ENCODE results near the gene ARHGAP18. TPM values are rescaled to one million over a fixed set of nuclear protein-coding genes. Genes with fewer than 3 reads are reported as not detected.

Gene ARHGAP18
- total and polyA plus RNA-seq, 2 of the 13 experiments (the other 11 are each of a cell fraction or from before 2014, with no cell fraction given): 58.2 to 115 TPM

DNA sequence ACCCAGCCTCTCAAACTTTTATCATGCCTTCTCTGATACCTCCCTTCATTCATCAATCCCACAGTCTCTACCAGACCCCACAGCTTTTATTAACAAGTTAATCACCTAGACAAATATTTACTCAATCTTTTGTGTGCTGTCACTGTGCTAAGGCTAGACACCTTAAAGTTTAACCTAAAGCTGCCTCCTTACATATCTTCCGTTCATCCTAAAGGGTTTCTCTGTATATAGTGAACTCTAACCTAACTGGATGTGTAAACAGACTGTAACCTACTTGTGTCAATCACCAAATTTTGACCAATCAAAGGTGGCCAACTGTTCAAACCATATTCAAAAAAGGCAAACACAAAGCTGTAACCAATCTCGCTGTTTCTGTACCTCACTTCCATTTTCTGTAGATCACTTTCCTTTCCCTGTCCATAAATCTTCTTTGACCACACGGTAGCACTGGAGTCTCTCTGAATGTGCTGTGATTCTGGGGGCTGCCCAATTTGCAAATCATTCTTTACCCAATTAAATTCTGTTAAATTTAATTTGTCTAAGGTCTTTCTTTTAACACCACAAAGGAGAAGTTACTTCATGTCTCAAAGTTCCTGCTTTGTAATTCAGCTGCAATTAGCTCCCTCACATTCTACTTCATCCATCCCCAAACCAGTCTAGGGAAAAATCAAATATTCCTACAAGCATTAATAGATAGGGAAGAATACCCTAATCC, 72.5 kb downstream of the ARHGAP18 start (continued):
- TF ChIP-seq, protein P1, sequence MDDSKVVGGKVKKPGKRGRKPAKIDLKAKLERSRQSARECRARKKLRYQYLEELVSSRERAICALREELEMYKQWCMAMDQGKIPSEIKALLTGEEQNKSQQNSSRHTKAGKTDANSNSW (CRISPR knock-in tag; IDR thresholded peaks at IDR 0.05; ENCODE audit: borderline replicate concordance): no peak
- TF ChIP-seq ZFX (CRISPR knock-in tag; IDR thresholded peaks at IDR 0.05; ENCODE audit: low read depth) (no peak), BHLHE40 (IDR thresholded peaks at IDR 0.05; ENCODE audit: low read length) (no peak), STAG1 (CRISPR knock-in tag; IDR thresholded peaks at IDR 0.05) (no peak), ZNF329 (CRISPR knock-in tag; IDR thresholded peaks at IDR 0.05; ENCODE audit: low read depth) (no peak), HNRNPUL1 (IDR thresholded peaks at IDR 0.05; ENCODE audit: low read depth, low read length) (no peak), ONECUT2 (CRISPR knock-in tag; IDR thresholded peaks at IDR 0.05) (0 out of 2 replicates have a peak, but pooled peaks have one; percentile 10), TAF15 (IDR thresholded peaks at IDR 0.05; ENCODE audit: low read depth, low read length, poor library complexity, severe bottlenecking) (no peak), BORCS8-MEF2B (CRISPR knock-in tag; IDR thresholded peaks at IDR 0.05) (no peak), ZNF775 (CRISPR knock-in tag; IDR thresholded peaks at IDR 0.05; ENCODE audit: borderline replicate concordance) (no peak), GTF2F1 (IDR thresholded peaks at IDR 0.05; ENCODE audit: low read length) (no peak), RCOR2 (CRISPR knock-in tag; IDR thresholded peaks at IDR 0.05) (no peak), MLLT10 (CRISPR knock-in tag; IDR thresholded peaks at IDR 0.05) (no peak), ZNF296 (CRISPR knock-in tag; conservative IDR thresholded peaks at IDR 0.05) (no peak), NFE2L2 (IDR thresholded peaks at IDR 0.05; ENCODE audit: low read length) (no peak), ZNF101 (CRISPR knock-in tag; IDR thresholded peaks at IDR 0.05; ENCODE audit: borderline replicate concordance, low read depth) (no peak), FOXA1 (IDR thresholded peaks at IDR 0.05) (no peak), FOXA1 (CRISPR knock-in tag; IDR thresholded peaks at IDR 0.05) (peak; percentile 59), SMAD3 (CRISPR knock-in tag; IDR thresholded peaks at IDR 0.05) (no peak), ZNF10 (CRISPR knock-in tag; IDR thresholded peaks at IDR 0.05; ENCODE audit: borderline replicate concordance, low read depth) (no peak), CENPT (CRISPR knock-in tag; IDR thresholded peaks at IDR 0.05; ENCODE audit: low read depth) (no peak), CBX1 (IDR thresholded peaks at IDR 0.05; ENCODE audit: low read depth) (no peak), MIXL1 (CRISPR knock-in tag; IDR thresholded peaks at IDR 0.05) (no peak)
- TF ChIP-seq, protein P2, sequence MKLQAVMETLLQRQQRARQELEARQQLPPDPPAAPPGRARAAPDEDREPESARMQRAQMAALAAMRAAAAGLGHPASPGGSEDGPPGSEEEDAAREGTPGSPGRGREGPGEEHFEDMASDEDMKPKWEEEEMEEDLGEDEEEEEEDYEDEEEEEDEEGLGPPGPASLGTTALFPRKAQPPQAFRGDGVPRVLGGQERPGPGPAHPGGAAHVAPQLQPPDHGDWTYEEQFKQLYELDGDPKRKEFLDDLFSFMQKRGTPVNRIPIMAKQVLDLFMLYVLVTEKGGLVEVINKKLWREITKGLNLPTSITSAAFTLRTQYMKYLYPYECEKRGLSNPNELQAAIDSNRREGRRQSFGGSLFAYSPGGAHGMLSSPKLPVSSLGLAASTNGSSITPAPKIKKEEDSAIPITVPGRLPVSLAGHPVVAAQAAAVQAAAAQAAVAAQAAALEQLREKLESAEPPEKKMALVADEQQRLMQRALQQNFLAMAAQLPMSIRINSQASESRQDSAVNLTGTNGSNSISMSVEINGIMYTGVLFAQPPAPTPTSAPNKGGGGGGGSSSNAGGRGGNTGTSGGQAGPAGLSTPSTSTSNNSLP (IDR thresholded peaks at IDR 0.05; ENCODE audit: low read depth, low read length): no peak
- TF ChIP-seq, protein P3, sequence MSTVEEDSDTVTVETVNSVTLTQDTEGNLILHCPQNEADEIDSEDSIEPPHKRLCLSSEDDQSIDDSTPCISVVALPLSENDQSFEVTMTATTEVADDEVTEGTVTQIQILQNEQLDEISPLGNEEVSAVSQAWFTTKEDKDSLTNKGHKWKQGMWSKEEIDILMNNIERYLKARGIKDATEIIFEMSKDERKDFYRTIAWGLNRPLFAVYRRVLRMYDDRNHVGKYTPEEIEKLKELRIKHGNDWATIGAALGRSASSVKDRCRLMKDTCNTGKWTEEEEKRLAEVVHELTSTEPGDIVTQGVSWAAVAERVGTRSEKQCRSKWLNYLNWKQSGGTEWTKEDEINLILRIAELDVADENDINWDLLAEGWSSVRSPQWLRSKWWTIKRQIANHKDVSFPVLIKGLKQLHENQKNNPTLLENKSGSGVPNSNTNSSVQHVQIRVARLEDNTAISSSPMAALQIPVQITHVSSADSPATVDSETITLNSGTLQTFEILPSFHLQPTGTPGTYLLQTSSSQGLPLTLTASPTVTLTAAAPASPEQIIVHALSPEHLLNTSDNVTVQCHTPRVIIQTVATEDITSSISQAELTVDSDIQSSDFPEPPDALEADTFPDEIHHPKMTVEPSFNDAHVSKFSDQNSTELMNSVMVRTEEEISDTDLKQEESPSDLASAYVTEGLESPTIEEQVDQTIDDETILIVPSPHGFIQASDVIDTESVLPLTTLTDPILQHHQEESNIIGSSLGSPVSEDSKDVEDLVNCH (CRISPR knock-in tag; IDR thresholded peaks at IDR 0.05): no peak
- TF ChIP-seq, protein P4, sequence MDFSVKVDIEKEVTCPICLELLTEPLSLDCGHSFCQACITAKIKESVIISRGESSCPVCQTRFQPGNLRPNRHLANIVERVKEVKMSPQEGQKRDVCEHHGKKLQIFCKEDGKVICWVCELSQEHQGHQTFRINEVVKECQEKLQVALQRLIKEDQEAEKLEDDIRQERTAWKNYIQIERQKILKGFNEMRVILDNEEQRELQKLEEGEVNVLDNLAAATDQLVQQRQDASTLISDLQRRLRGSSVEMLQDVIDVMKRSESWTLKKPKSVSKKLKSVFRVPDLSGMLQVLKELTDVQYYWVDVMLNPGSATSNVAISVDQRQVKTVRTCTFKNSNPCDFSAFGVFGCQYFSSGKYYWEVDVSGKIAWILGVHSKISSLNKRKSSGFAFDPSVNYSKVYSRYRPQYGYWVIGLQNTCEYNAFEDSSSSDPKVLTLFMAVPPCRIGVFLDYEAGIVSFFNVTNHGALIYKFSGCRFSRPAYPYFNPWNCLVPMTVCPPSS (IDR thresholded peaks at IDR 0.05): no peak
